Renal cortical epithelial cell (primary cell): ENCODE measurements around the gene RSPH10B. TPM values are rescaled to one million over a fixed set of nuclear protein-coding genes. Genes with fewer than 3 reads are reported as not detected.
"Not testable (repeated sequence)": the region's sequence is repeated elsewhere in the genome, so short reads cannot be mapped to it uniquely, and the experiment has no call there.

ENCODE experiments used
- DNase-seq: peaks from one replicate; pipeline ENCODE4 v3.0.0-alpha.2; 2011; ENCODE audit warnings: low read depth
- total RNA-seq: library from RNA; depleted of rRNA; stranded (reverse); fragments of >200 nt; gene quantifications from 2 replicates; pipeline ENCODE4 v1.2.3, GENCODE V29; 2014

Gene RSPH10B
- 0.17 and 1.4 TPM in 2 replicates for total RNA-seq

GRCh38 chr7:5970347-5970911, at the start of gene RSPH10B:
Gene RSPH10B, minus strand, starts transcription at chr7:5970689. Its CDS starts 3,573 bp downstream, at chr7:5967116.
- DNase-seq = not testable (repeated sequence)

GRCh38 chr7:6016653-6016966, 46.1 kb upstream of the RSPH10B start:
- DNase-seq = no peak

GRCh38 chr7:6015917-6016652, 45.6 kb upstream of the RSPH10B start:
- no peak for DNase-seq

- peak; percentile 46 for DNase-seq
These were observed 42.0 kb upstream of the RSPH10B start for GRCh38 chr7:6012355-6013104.

- DNase-seq = no peak
These were observed 41.1 kb upstream of the RSPH10B start for GRCh38 chr7:6011541-6011940.

- DNase-seq = not testable (repeated sequence)
These were observed 39.9 kb upstream of the RSPH10B start for GRCh38 chr7:6010370-6010769.

GRCh38 chr7:6008668-6009611, 38.5 kb upstream of the RSPH10B start, which contains the start of the genes AIMP2 and PMS2:
Gene AIMP2, plus strand, starts transcription at chr7:6009272. Its CDS starts 92 bp downstream, at chr7:6009364.
Gene PMS2, minus strand, starts transcription at chr7:6009049. Its CDS starts 30 bp downstream, at chr7:6009019.
- DNase-seq = peak; percentile 96

GRCh38 chr7:6007835-6008590, 37.5 kb upstream of the RSPH10B start:
- DNase-seq = peak; percentile 9

- DNase-seq = peak; percentile 66
These were observed 36.9 kb upstream of the RSPH10B start for GRCh38 chr7:6007386-6007785.

GRCh38 chr7:5997210-5997808, 26.8 kb upstream of the RSPH10B start:
- peak; percentile 53 for DNase-seq

- DNase-seq = not testable (repeated sequence)
These were observed 16.6 kb upstream of the RSPH10B start for GRCh38 chr7:5987061-5987460.

- not testable (repeated sequence) for DNase-seq
These were observed 9.3 kb upstream of the RSPH10B start for GRCh38 chr7:5979680-5980314.

- not testable (repeated sequence) for DNase-seq
These were observed 3.1 kb upstream of the RSPH10B start for GRCh38 chr7:5973580-5973979.

GRCh38 chr7:5963810-5964209, 6.7 kb downstream of the RSPH10B start:
- not testable (repeated sequence) for DNase-seq

- DNase-seq = not testable (repeated sequence)
These were observed 7.3 kb downstream of the RSPH10B start for GRCh38 chr7:5963205-5963604.

GRCh38 chr7:5934945-5935450, 35.5 kb downstream of the RSPH10B start:
- DNase-seq = not testable (repeated sequence)

GRCh38 chr7:5931905-5932644, 38.4 kb downstream of the RSPH10B start:
- DNase-seq = peak; percentile 83

- not testable (repeated sequence) for DNase-seq
These were observed 39.2 kb downstream of the RSPH10B start for GRCh38 chr7:5931250-5931649.

- DNase-seq = not testable (repeated sequence)
These were observed 40.2 kb downstream of the RSPH10B start for GRCh38 chr7:5930290-5930689.
